Smooth muscle cell (in vitro differentiated cells): ENCODE data around the gene PSMD3. TPM values are rescaled to one million over a fixed set of nuclear protein-coding genes. Genes with fewer than 3 reads are reported as not detected.

Experiments
- DNase-seq: peaks from one replicate; lab custom pipeline; 2025; ENCODE audit not compliant: unreplicated experiment; lab: John Stamatoyannopoulos, UW
- H2AFZ ChIP-seq: fragments of 200-600 bp; sonication (generic); 2 replicates; pipeline ENCODE4 v1.6.0; 2016; ENCODE audit warnings: antibody characterized with exemption, low read depth, mild to moderate bottlenecking
- H3F3A ChIP-seq: fragments of 200-600 bp; sonication (generic); 2 replicates; pipeline ENCODE4 v1.6.0; 2017; ENCODE audit warnings: antibody characterized with exemption, low read depth
- H3K27ac ChIP-seq: fragments of 200-600 bp; sonication (generic); 2 replicates; pipeline ENCODE4 v1.5.1; 2016; ENCODE audit warnings: low read depth, mild to moderate bottlenecking
- H3K27me3 ChIP-seq: fragments of 200-600 bp; sonication (generic); 2 replicates; pipeline ENCODE4 v1.6.1; 2016; ENCODE audit warnings: low read depth, mild to moderate bottlenecking
- H3K36me3 ChIP-seq: fragments of 200-600 bp; sonication (generic); 2 replicates; pipeline ENCODE4 v1.5.1; 2016; ENCODE audit warnings: low read depth
- H3K4me1 ChIP-seq: fragments of 200-600 bp; sonication (generic); 2 replicates; pipeline ENCODE4 v1.5.1; 2016; ENCODE audit warnings: low read depth
- H3K4me2 ChIP-seq: fragments of 200-600 bp; sonication (generic); 2 replicates; pipeline ENCODE4 v1.6.0; 2016; ENCODE audit warnings: mild to moderate bottlenecking
- H3K4me3 ChIP-seq: fragments of 200-600 bp; sonication (generic); 2 replicates; pipeline ENCODE4 v1.5.1; 2016; ENCODE audit warnings: mild to moderate bottlenecking
- H3K79me2 ChIP-seq: fragments of 200-600 bp; sonication (generic); 2 replicates; pipeline ENCODE4 v1.6.0; 2016; ENCODE audit warnings: low read depth, mild to moderate bottlenecking
- H3K9ac ChIP-seq: fragments of 200-600 bp; sonication (generic); 2 replicates; pipeline ENCODE4 v1.6.0; 2016; ENCODE audit warnings: low read depth
- H3K9me3 ChIP-seq: fragments of 200-600 bp; sonication (generic); replicated peaks from 2 replicates; pipeline ENCODE4 v1.5.1; 2016; ENCODE audit warnings: low read depth
- H4K20me1 ChIP-seq: fragments of 200-600 bp; sonication (generic); 2 replicates; pipeline ENCODE4 v1.6.0; 2016; ENCODE audit warnings: low read depth
- CTCF ChIP-seq: fragments of 200-600 bp; sonication (generic); IDR thresholded peaks from 2 replicates; pipeline ENCODE4 v1.5.1; 2017; ENCODE audit warnings: borderline replicate concordance, mild to moderate bottlenecking, antibody characterized with exemption; ENCODE audit not compliant: insufficient read depth, poor library complexity, severe bottlenecking
- WGBS: methylation state at CpG from one replicate; pipeline ENCODE4 v1.1.7; 2016; ENCODE audit warnings: low lambda C conversion rate; 5-methylcytosine and 5-hydroxymethylcytosine counted together
- polyA plus RNA-seq: library from polyadenylated mRNA; unstranded; fragments of >200 nt; fragmentation: Nextera tagmentation; extraction: Ambion mirVana; gene quantifications from 2 replicates; pipeline ENCODE4 v1.2.1, GENCODE V29; 2016
- total RNA-seq: library from RNA; depleted of rRNA; stranded (reverse); fragments of >200 nt; gene quantifications from 2 replicates; pipeline ENCODE4 v1.2.3, GENCODE V29; 2014

Gene PSMD3
- total and polyA plus RNA-seq, 2 experiments from 2014 or later: 83.8 to 110 TPM

GRCh38 chr17:40020146-40020545 lies 39.5 kb downstream of the PSMD3 start:
- Histone ChIP-seq H3K4me3 (no peak overlapping the region), H3K36me3 (peaks cover under 1% of the 10 kb centered on the region), H3K4me1 (peaks cover 10% of the 10 kb centered on the region), H4K20me1 (no peaks in the 10 kb centered on the region), H3K27me3 (no peaks in the 10 kb centered on the region), H3F3A (no peaks in the 10 kb centered on the region), H2AFZ (no peak overlapping the region), H3K79me2 (no peaks in the 10 kb centered on the region), H3K9me3 (no peaks in the 10 kb centered on the region), H3K9ac (no peak overlapping the region), H3K27ac (no peak overlapping the region), H3K4me2 (no peak overlapping the region)
- 97% methylated on average over 13 of the region's 13 CpGs for WGBS
- no peak for DNase-seq
- TF ChIP-seq CTCF: no peak

GRCh38 chr17:40021451-40021971 lies 40.9 kb downstream of the PSMD3 start:
- Histone ChIP-seq H4K20me1 (no peaks in the 10 kb centered on the region), H3K4me1 (peaks cover 10% of the 10 kb centered on the region), H3F3A (no peaks in the 10 kb centered on the region), H3K27ac (no peak overlapping the region), H3K9me3 (no peaks in the 10 kb centered on the region), H3K79me2 (no peaks in the 10 kb centered on the region), H3K9ac (no peak overlapping the region), H3K4me2 (no peak overlapping the region), H2AFZ (no peak overlapping the region), H3K4me3 (no peak overlapping the region), H3K36me3 (peaks cover 9% of the 10 kb centered on the region), H3K27me3 (no peaks in the 10 kb centered on the region)
- DNase-seq: no peak
- no peak for TF ChIP-seq CTCF
- WGBS: 91% methylated on average over 9 of the region's 9 CpGs

- Histone ChIP-seq H3K27ac (no peak overlapping the region), H3K4me3 (no peak overlapping the region), H3K9me3 (no peaks in the 10 kb centered on the region), H4K20me1 (no peaks in the 10 kb centered on the region), H3K9ac (no peak overlapping the region), H2AFZ (no peak overlapping the region), H3K27me3 (no peaks in the 10 kb centered on the region), H3K36me3 (peaks cover 9% of the 10 kb centered on the region), H3F3A (no peaks in the 10 kb centered on the region), H3K4me2 (no peak overlapping the region), H3K79me2 (no peaks in the 10 kb centered on the region), H3K4me1 (peaks cover 10% of the 10 kb centered on the region)
- no peak for DNase-seq
- whole genome bisulfite sequencing: 96% methylated on average over 9 of the region's 9 CpGs
- TF ChIP-seq CTCF: no peak
Measured at GRCh38 chr17:40022497-40022896, 41.9 kb downstream of the PSMD3 start.

GRCh38 chr17:40022961-40023541 lies 42.4 kb downstream of the PSMD3 start:
- Histone ChIP-seq H3K36me3 (peaks cover 9% of the 10 kb centered on the region), H3K4me1 (peaks cover 10% of the 10 kb centered on the region), H3K9ac (no peak overlapping the region), H3K27me3 (no peaks in the 10 kb centered on the region), H3F3A (no peaks in the 10 kb centered on the region), H3K4me2 (no peak overlapping the region), H3K9me3 (no peaks in the 10 kb centered on the region), H3K4me3 (no peak overlapping the region), H3K27ac (no peak overlapping the region), H4K20me1 (no peaks in the 10 kb centered on the region), H2AFZ (no peak overlapping the region), H3K79me2 (no peaks in the 10 kb centered on the region)
- no peak for DNase-seq
- over 99% methylated on average over 19 of the region's 19 CpGs for WGBS
- TF ChIP-seq CTCF: no peak
